ENCODE results near the gene GAA. TPM values are rescaled to one million over a fixed set of nuclear protein-coding genes. Genes with fewer than 3 reads are reported as not detected.

GAA gene
- total RNA-seq, 2 experiments from 2014 or later: 22.2 to 22.4 TPM

GRCh38 chr17:80164185-80164584 is 62.8 kb downstream of the GAA start:
- POLR2A ChIA-PET: no interaction called here
- Mint-ChIP-seq H3K36me3 (ENCODE audit: low read depth) (no peaks in the 10 kb centered on the region), H3K9me3 (no peaks in the 10 kb centered on the region), H3K27me3 (peaks cover 13% of the 10 kb centered on the region), H3K27ac (no peak overlapping the region), H3K4me3 (no peak overlapping the region), H3K4me1 (ENCODE audit: low read depth) (no peaks in the 10 kb centered on the region)
- DNase-seq: no peak
- ATAC-seq (ENCODE audit: poor library complexity): no peak
- Histone ChIP-seq H3K4me3 (ENCODE audit: low read length) (no peak overlapping the region), H3K9me3 (ENCODE audit: control insufficient read depth in 1 of 2, insufficient read depth in 1 of 2, low read length in 2 of 2) (no peaks in the 10 kb centered on the region), H3K27ac (ENCODE audit: low read depth in 1 of 2, low read length in 2 of 2) (no peak overlapping the region), H3K36me3 (ENCODE audit: insufficient read depth, low read length) (no peaks in the 10 kb centered on the region), H3K27me3 (ENCODE audit: control insufficient read depth in 1 of 2, insufficient read depth in 2 of 2, low read length in 2 of 2) (peaks cover 0 to 2% of the 10 kb centered on the region in 2 experiments), H3K4me1 (ENCODE audit: insufficient read depth, low read length) (no peaks in the 10 kb centered on the region)
- CTCF ChIA-PET: no interaction called here
- intact Hi-C loops (cut with DNase I, micrococcal nuclease): no loop called here
- TF ChIP-seq, protein P1, sequence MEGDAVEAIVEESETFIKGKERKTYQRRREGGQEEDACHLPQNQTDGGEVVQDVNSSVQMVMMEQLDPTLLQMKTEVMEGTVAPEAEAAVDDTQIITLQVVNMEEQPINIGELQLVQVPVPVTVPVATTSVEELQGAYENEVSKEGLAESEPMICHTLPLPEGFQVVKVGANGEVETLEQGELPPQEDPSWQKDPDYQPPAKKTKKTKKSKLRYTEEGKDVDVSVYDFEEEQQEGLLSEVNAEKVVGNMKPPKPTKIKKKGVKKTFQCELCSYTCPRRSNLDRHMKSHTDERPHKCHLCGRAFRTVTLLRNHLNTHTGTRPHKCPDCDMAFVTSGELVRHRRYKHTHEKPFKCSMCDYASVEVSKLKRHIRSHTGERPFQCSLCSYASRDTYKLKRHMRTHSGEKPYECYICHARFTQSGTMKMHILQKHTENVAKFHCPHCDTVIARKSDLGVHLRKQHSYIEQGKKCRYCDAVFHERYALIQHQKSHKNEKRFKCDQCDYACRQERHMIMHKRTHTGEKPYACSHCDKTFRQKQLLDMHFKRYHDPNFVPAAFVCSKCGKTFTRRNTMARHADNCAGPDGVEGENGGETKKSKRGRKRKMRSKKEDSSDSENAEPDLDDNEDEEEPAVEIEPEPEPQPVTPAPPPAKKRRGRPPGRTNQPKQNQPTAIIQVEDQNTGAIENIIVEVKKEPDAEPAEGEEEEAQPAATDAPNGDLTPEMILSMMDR (IDR thresholded peaks at IDR 0.05): no peak

DNA sequence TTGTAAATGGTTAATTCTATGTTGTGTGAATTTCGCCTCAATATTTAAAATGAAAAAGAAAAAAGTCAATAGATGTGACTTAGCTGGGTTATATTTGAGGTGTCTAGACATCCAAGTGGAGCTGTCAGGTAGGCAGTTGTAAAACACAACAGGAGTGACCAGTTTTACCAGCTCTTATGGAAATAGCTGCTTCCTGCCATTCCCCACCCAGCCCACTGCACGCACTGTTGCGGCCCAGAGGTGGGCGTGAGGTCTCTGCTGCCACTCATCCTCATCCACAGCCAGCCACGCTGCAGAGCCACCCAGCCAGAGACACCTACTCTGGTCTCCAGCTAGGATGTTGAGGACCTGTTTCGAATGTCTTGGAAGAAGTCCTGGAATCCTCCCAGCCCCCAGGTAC is 65.1 kb downstream of the GAA start:
- H3K4me1 Mint-ChIP-seq (ENCODE audit: low read depth): no peaks in the 10 kb centered on the region
- DNase-seq: no peak
- no peaks in the 10 kb centered on the region for H3K36me3 ChIP-seq (ENCODE audit: insufficient read depth, low read length)
- intact Hi-C loops (cut with DNase I, micrococcal nuclease): no loop called here
- POLR2A ChIA-PET: no interaction called here
- H3K4me1 ChIP-seq (ENCODE audit: insufficient read depth, low read length): no peaks in the 10 kb centered on the region
- ATAC-seq (ENCODE audit: poor library complexity): no peak
- no peak overlapping the region for H3K27ac Mint-ChIP-seq
- TF ChIP-seq, protein P1 (IDR thresholded peaks at IDR 0.05): no peak
- no peaks in the 10 kb centered on the region for H3K9me3 Mint-ChIP-seq
- H3K36me3 Mint-ChIP-seq (ENCODE audit: low read depth): no peaks in the 10 kb centered on the region
- H3K4me3 Mint-ChIP-seq: no peak overlapping the region
- peaks cover 0 to 2% of the 10 kb centered on the region in 2 experiments for H3K27me3 ChIP-seq (ENCODE audit: control insufficient read depth in 1 of 2, insufficient read depth in 2 of 2, low read length in 2 of 2)
- peaks cover 4% of the 10 kb centered on the region for H3K27me3 Mint-ChIP-seq
- no peak overlapping the region for H3K27ac ChIP-seq (ENCODE audit: low read depth in 1 of 2, low read length in 2 of 2)
- CTCF ChIA-PET: interaction anchor here (0.9 kb wide), 1 partner anchor 30 kb away, joined by 3 read pairs; no protein-coding TSS in a partner anchor
- no peak overlapping the region for H3K4me3 ChIP-seq (ENCODE audit: low read length)
- H3K9me3 ChIP-seq (ENCODE audit: control insufficient read depth in 1 of 2, insufficient read depth in 1 of 2, low read length in 2 of 2): no peaks in the 10 kb centered on the region

GRCh38 chr17:80168371-80168770 is 67.0 kb downstream of the GAA start:
- no peak overlapping the region for H3K27ac ChIP-seq (ENCODE audit: low read depth in 1 of 2, low read length in 2 of 2)
- no peaks in the 10 kb centered on the region for H3K9me3 ChIP-seq (ENCODE audit: control insufficient read depth in 1 of 2, insufficient read depth in 1 of 2, low read length in 2 of 2)
- H3K4me3 Mint-ChIP-seq: no peak overlapping the region
- intact Hi-C loops (cut with DNase I, micrococcal nuclease): no loop called here
- ChIA-PET POLR2A (no interaction called here), CTCF (no interaction called here)
- no peaks in the 10 kb centered on the region for H3K4me1 Mint-ChIP-seq (ENCODE audit: low read depth)
- TF ChIP-seq, protein P1 (IDR thresholded peaks at IDR 0.05): no peak
- peaks cover 0 to 2% of the 10 kb centered on the region in 2 experiments for H3K27me3 ChIP-seq (ENCODE audit: control insufficient read depth in 1 of 2, insufficient read depth in 2 of 2, low read length in 2 of 2)
- DNase-seq (no peak), ATAC-seq (ENCODE audit: poor library complexity) (no peak)
- no peak overlapping the region for H3K4me3 ChIP-seq (ENCODE audit: low read length)
- no peaks in the 10 kb centered on the region for H3K36me3 Mint-ChIP-seq (ENCODE audit: low read depth)
- H3K36me3 ChIP-seq (ENCODE audit: insufficient read depth, low read length): no peaks in the 10 kb centered on the region
- peaks cover 9% of the 10 kb centered on the region for H3K27me3 Mint-ChIP-seq
- no peaks in the 10 kb centered on the region for H3K4me1 ChIP-seq (ENCODE audit: insufficient read depth, low read length)
- no peak overlapping the region for H3K27ac Mint-ChIP-seq
- H3K9me3 Mint-ChIP-seq: no peaks in the 10 kb centered on the region

Data from CD4-positive, alpha-beta T cell (primary cell).